Liver (tissue), 9 donors: ENCODE results near the gene MSI2. TPM values are rescaled to one million over a fixed set of nuclear protein-coding genes. Genes with fewer than 3 reads are reported as not detected.

ENCODE experiments used
- DNase-seq: peaks from one replicate; pipeline ENCODE4 v3.0.0-alpha.2; 2017; ENCODE audit warnings: low spot score
- H3K27ac ChIP-seq, 2 donors: one replicate each; pipeline ENCODE4 v1.7.0; 2013; ENCODE audit warnings: inconsistent platforms in 2 of 2, low read length in 2 of 2, control low read depth in 1 of 2, low read depth in 1 of 2, mild to moderate bottlenecking in 1 of 2
- H3K27me3 ChIP-seq, 4 donors: one replicate each; pipeline versions ENCODE4 v1.6.1 to v1.7.0; 2013; ENCODE audit warnings: low read length in 3 of 4, inconsistent platforms in 1 of 4, mild to moderate bottlenecking in 1 of 4, moderate library complexity in 1 of 4; ENCODE audit not compliant: control insufficient read depth in 4 of 4, insufficient read depth in 4 of 4
- H3K36me3 ChIP-seq, 4 donors: one replicate each; pipeline versions ENCODE4 v1.6.1 to v1.7.0; 2013; ENCODE audit warnings: low read length in 3 of 4, mild to moderate bottlenecking in 3 of 4, low read depth in 1 of 4, moderate library complexity in 1 of 4; ENCODE audit not compliant: control insufficient read depth in 4 of 4, insufficient read depth in 3 of 4
- H3K4me1 ChIP-seq, 4 donors: one replicate each; pipeline versions ENCODE4 v1.6.1 to v1.7.0; 2013; ENCODE audit warnings: low read length in 3 of 4, mild to moderate bottlenecking in 3 of 4, moderate library complexity in 1 of 4; ENCODE audit not compliant: control insufficient read depth in 4 of 4, insufficient read depth in 4 of 4
- H3K4me3 ChIP-seq, 3 donors: one replicate each; pipeline versions ENCODE4 v1.6.1 to v1.7.0; 2013; ENCODE audit warnings: low read length in 3 of 3, control low read depth in 1 of 3, low read depth in 1 of 3, mild to moderate bottlenecking in 1 of 3
- H3K9ac ChIP-seq, 2 donors: one replicate each; pipeline ENCODE4 v1.7.0; 2013; ENCODE audit warnings: low read length in 2 of 2, mild to moderate bottlenecking in 2 of 2, moderate library complexity in 2 of 2, control low read depth in 1 of 2, low read depth in 1 of 2
- H3K9me3 ChIP-seq, 4 donors: one replicate each; pipeline versions ENCODE4 v1.6.1 to v1.7.0; 2013; ENCODE audit warnings: low read length in 3 of 4; ENCODE audit not compliant: control insufficient read depth in 4 of 4
- ATF3 ChIP-seq: IDR thresholded peaks from 2 replicates; pipeline ENCODE4 v1.6.1; 2016; ENCODE audit warnings: antibody characterized with exemption
- CTCF ChIP-seq: fragments of 150-350 bp; IDR thresholded peaks from 2 replicates; pipeline ENCODE4 v1.5.1; 2017; ENCODE audit warnings: improper control_type of control experiment, low read depth, low read length; ENCODE audit not compliant: missing input control
- EGR1 ChIP-seq, 2 donors: IDR thresholded peaks; 2 replicates each; pipeline ENCODE4 v1.6.1; 2016 to 2018; ENCODE audit warnings: antibody characterized with exemption in 2 of 2, low read depth in 2 of 2
- GABPA ChIP-seq, 2 donors: IDR thresholded peaks in 1 of 2; conservative IDR thresholded peaks in 1 of 2; 2 replicates each; pipeline ENCODE4 v1.6.1; 2016; ENCODE audit warnings: antibody characterized with exemption in 2 of 2, mild to moderate bottlenecking in 1 of 2, moderate library complexity in 1 of 2
- HNF4A ChIP-seq, 2 donors: conservative IDR thresholded peaks; 2 replicates each; pipeline ENCODE4 v1.6.1; 2016; ENCODE audit warnings: antibody characterized with exemption in 2 of 2, mild to moderate bottlenecking in 2 of 2
- HNF4G ChIP-seq: IDR thresholded peaks from 2 replicates; pipeline ENCODE4 v1.6.1; 2016; ENCODE audit warnings: antibody characterized with exemption
- JUND ChIP-seq, 2 donors: IDR thresholded peaks; 2 replicates each; pipeline ENCODE4 v1.6.1; 2016; ENCODE audit warnings: antibody characterized with exemption in 2 of 2
- NR2F2 ChIP-seq: IDR thresholded peaks from 2 replicates; pipeline ENCODE4 v1.6.1; 2016; ENCODE audit warnings: antibody characterized with exemption
- REST ChIP-seq: IDR thresholded peaks from 2 replicates; pipeline ENCODE4 v1.6.1; 2016; ENCODE audit warnings: antibody characterized with exemption, mild to moderate bottlenecking
- RXRA ChIP-seq, 2 donors: IDR thresholded peaks; 2 replicates each; pipeline ENCODE4 v1.6.1; 2017 to 2018; ENCODE audit warnings: antibody characterized with exemption in 2 of 2, mild to moderate bottlenecking in 1 of 2
- SP1 ChIP-seq: IDR thresholded peaks from 2 replicates; pipeline ENCODE4 v1.6.1; 2018; ENCODE audit warnings: antibody characterized with exemption, mild to moderate bottlenecking
- TAF1 ChIP-seq: conservative IDR thresholded peaks from 2 replicates; pipeline ENCODE4 v1.6.1; 2016; ENCODE audit warnings: antibody characterized with exemption, mild to moderate bottlenecking
- YY1 ChIP-seq: IDR thresholded peaks from 2 replicates; pipeline ENCODE4 v1.6.1; 2016; ENCODE audit warnings: antibody characterized with exemption, mild to moderate bottlenecking
- WGBS: extraction: QIAGEN DNeasy Blood & Tissue Kit; methylation state at CpG from one replicate; pipeline ENCODE4 v1.1.7; 2013; 5-methylcytosine and 5-hydroxymethylcytosine counted together
- polyA plus RNA-seq, 2 donors: library from polyadenylated mRNA; stranded (reverse) in 1 of 2; unstranded in 1 of 2; fragments of 200-250 nt in 1 of 2; fragments of >200 nt in 1 of 2; fragmentation: Nextera tagmentation in 1 of 2; extraction: Ambion mirVana in 1 of 2; gene quantifications; one replicate each; pipeline versions ENCODE4 v1.2.1 to v1.2.3, GENCODE V29; 2013 to 2015
- total RNA-seq, 2 donors: library from RNA; depleted of rRNA; stranded (reverse); fragments of >200 nt; gene quantifications; one replicate each; pipeline ENCODE4 v1.2.3, GENCODE V29; 2014
- donor health status: healthy.
- donor health status: healthy.
- donor health status: healthy.
- donor health status: healthy.
- donor health status: healthy.

Gene MSI2
- total and polyA plus RNA-seq, 4 donors, result 5.7 to 15.6 (median 9.2) TPM

- peaks cover 0 to 4% (median 0%) of the 10 kb centered on the region in 4 donors for H3K36me3 ChIP-seq
- no peak overlapping the region for H3K27ac ChIP-seq
- WGBS, result 82% methylated on average over 7 of the region's 12 CpGs
- TF ChIP-seq HNF4A (conservative IDR thresholded peaks at IDR 0.05), result no peak
- TF ChIP-seq YY1, result no peak
- TF ChIP-seq HNF4G, result no peak
- no peak for TF ChIP-seq CTCF
- no peak for TF ChIP-seq JUND (IDR thresholded peaks at IDR 0.05)
- no peak for TF ChIP-seq TAF1
- no peak for TF ChIP-seq GABPA (IDR thresholded peaks at IDR 0.05 in 1 of 2, conservative IDR thresholded peaks at IDR 0.05 in 1 of 2)
- no peak overlapping the region for H3K9ac ChIP-seq
- no peaks in the 10 kb centered on the region for H3K9me3 ChIP-seq
- DNase-seq, result no peak
- no peak overlapping the region for H3K4me3 ChIP-seq
- H3K27me3 ChIP-seq, result no peaks in the 10 kb centered on the region
- no peaks in the 10 kb centered on the region for H3K4me1 ChIP-seq
Measured at GRCh38 chr17:57612202-57613071, 356.1 kb downstream of the MSI2 start.

GRCh38 chr17:57614742-57615141 is 358.4 kb downstream of the MSI2 start:
- no peak for DNase-seq
- TF ChIP-seq ATF3 (no peak), GABPA (IDR thresholded peaks at IDR 0.05 in 1 of 2, conservative IDR thresholded peaks at IDR 0.05 in 1 of 2) (no peak), SP1 (no peak), REST (no peak), RXRA (IDR thresholded peaks at IDR 0.05) (no peak), EGR1 (IDR thresholded peaks at IDR 0.05; ENCODE audit: low read depth in 2 of 2) (no peak), NR2F2 (no peak)
- H3K4me1 ChIP-seq, result no peaks in the 10 kb centered on the region
- H3K4me3 ChIP-seq, result no peak overlapping the region
- H3K27me3 ChIP-seq, result no peaks in the 10 kb centered on the region
- 95% methylated on average over 3 of the region's 3 CpGs for WGBS
- H3K9me3 ChIP-seq, result no peaks in the 10 kb centered on the region
- H3K27ac ChIP-seq, result no peak overlapping the region
- H3K36me3 ChIP-seq, result peaks cover 0 to 4% (median 0%) of the 10 kb centered on the region in 4 donors
- H3K9ac ChIP-seq, result no peak overlapping the region
